Kidney epithelial cell (primary cell): ENCODE results near the gene CDYL. TPM values are rescaled to one million over a fixed set of nuclear protein-coding genes. Genes with fewer than 3 reads are reported as not detected.

Experiments used
- DNase-seq: peaks from one replicate; pipeline ENCODE4 v3.0.0-alpha.2; 2010; ENCODE audit warnings: low read depth
- H3K27me3 ChIP-seq: 2 replicates; pipeline ENCODE4 v1.6.0; 2011; ENCODE audit warnings: low read length; ENCODE audit not compliant: control insufficient read depth, insufficient read depth
- H3K36me3 ChIP-seq: 2 replicates; pipeline ENCODE4 v1.5.1; 2011; ENCODE audit warnings: low read length; ENCODE audit not compliant: control insufficient read depth, insufficient read depth
- H3K4me3 ChIP-seq: 2 replicates; pipeline ENCODE4 v1.5.1; 2011; ENCODE audit warnings: low read depth, mild to moderate bottlenecking, control low read depth, low read length
- CTCF ChIP-seq: IDR thresholded peaks from 2 replicates; pipeline ENCODE4 v1.5.1; 2011; ENCODE audit warnings: mild to moderate bottlenecking, moderate library complexity, low read length, control low read depth, inconsistent platforms; ENCODE audit not compliant: insufficient read depth, poor library complexity, severe bottlenecking
- total RNA-seq: library from RNA; depleted of rRNA; stranded (reverse); fragments of >200 nt; gene quantifications from 2 replicates; pipeline ENCODE4 v1.2.3, GENCODE V29; 2015

The CDYL gene
- total RNA-seq, 1 donor from 2014 or later, result 46.7 TPM

GRCh38 chr6:4852938-4853337, 76.7 kb downstream of the CDYL start:
- Histone ChIP-seq H3K36me3 (no peaks in the 10 kb centered on the region), H3K4me3 (no peak overlapping the region), H3K27me3 (no peaks in the 10 kb centered on the region)
- no peak for DNase-seq
- no peak for TF ChIP-seq CTCF

GRCh38 chr6:4853349-4853748, 77.1 kb downstream of the CDYL start:
- Histone ChIP-seq H3K36me3 (no peaks in the 10 kb centered on the region), H3K4me3 (no peak overlapping the region), H3K27me3 (no peaks in the 10 kb centered on the region)
- no peak for DNase-seq
- no peak for TF ChIP-seq CTCF

- Histone ChIP-seq H3K36me3 (no peaks in the 10 kb centered on the region), H3K27me3 (no peaks in the 10 kb centered on the region), H3K4me3 (no peak overlapping the region)
- no peak for DNase-seq
- TF ChIP-seq CTCF, result no peak
Measured at GRCh38 chr6:4853782-4854511, 77.7 kb downstream of the CDYL start.

- Histone ChIP-seq H3K36me3 (no peaks in the 10 kb centered on the region), H3K27me3 (no peaks in the 10 kb centered on the region), H3K4me3 (no peak overlapping the region)
- no peak for TF ChIP-seq CTCF
- DNase-seq, result no peak
Measured at GRCh38 chr6:4856785-4857184, 80.6 kb downstream of the CDYL start.

- Histone ChIP-seq H3K27me3 (no peaks in the 10 kb centered on the region), H3K4me3 (no peak overlapping the region), H3K36me3 (no peaks in the 10 kb centered on the region)
- DNase-seq, result no peak
- TF ChIP-seq CTCF, result no peak
Measured at GRCh38 chr6:4858194-4859015, 82.2 kb downstream of the CDYL start.
